Stimulated activated CD4-positive, alpha-beta T cell treated with anti-CD3 and anti-CD28 coated beads, Interleukin-12 subunit alpha, Interleukin-12 subunit beta, amount 100 ng/mL, for 48 hours (primary cell): Measurements from ENCODE around the gene NDUFS2.
A peak's percentile ranks its signal among the peaks of the same experiment; 100 is the strongest.
"Not testable (repeated sequence)": the region's sequence is repeated elsewhere in the genome, so short reads cannot be mapped to it uniquely, and the experiment has no call there.

ENCODE experiments used
- DNase-seq, 3 donors: peaks; one replicate each; pipeline ENCODE4 v3.0.0-alpha.2; 2020; ENCODE audit warnings: low read depth in 2 of 3, low spot score in 1 of 3

NDUFS2 gene

GRCh38 chr1:161242313-161242712, 40.1 kb downstream of the NDUFS2 start:
- DNase-seq, result no peak

- no peak for DNase-seq
Measured at GRCh38 chr1:161244888-161245287, 42.7 kb downstream of the NDUFS2 start.

GRCh38 chr1:161250100-161250499, 47.9 kb downstream of the NDUFS2 start:
- not testable (repeated sequence) for DNase-seq

GRCh38 chr1:161250829-161251228, 48.7 kb downstream of the NDUFS2 start:
- DNase-seq, result no peak

- no peak for DNase-seq
Measured at GRCh38 chr1:161251579-161251978, 49.4 kb downstream of the NDUFS2 start.

GRCh38 chr1:161255302-161255701, 53.1 kb downstream of the NDUFS2 start:
- not testable (repeated sequence) for DNase-seq

GRCh38 chr1:161255955-161256520, 53.9 kb downstream of the NDUFS2 start:
- not testable (repeated sequence) for DNase-seq

- not testable (repeated sequence) for DNase-seq
Measured at GRCh38 chr1:161257109-161257508, 54.9 kb downstream of the NDUFS2 start.

GRCh38 chr1:161258439-161259344, 56.5 kb downstream of the NDUFS2 start, which contains the start of gene PCP4L1:
Gene PCP4L1, plus strand, starts transcription at chr1:161258745. Its CDS starts 230 bp downstream, at chr1:161258975.
- peak; percentile 15 to 21 (median 15) for DNase-seq

- DNase-seq, result no peak
Measured at GRCh38 chr1:161259345-161259702, 57.2 kb downstream of the NDUFS2 start.

- no peak for DNase-seq
Measured at GRCh38 chr1:161259765-161260164, 57.6 kb downstream of the NDUFS2 start.

GRCh38 chr1:161260376-161261260, 58.5 kb downstream of the NDUFS2 start:
- DNase-seq, result no peak

- no peak for DNase-seq
Measured at GRCh38 chr1:161261261-161262235, 59.4 kb downstream of the NDUFS2 start.
